ENCODE measurements around the gene RABGAP1L.
"Not testable (repeated sequence)": the region's sequence is repeated elsewhere in the genome, so short reads cannot be mapped to it uniquely, and the experiment has no call there.

Gene RABGAP1L

DNA sequence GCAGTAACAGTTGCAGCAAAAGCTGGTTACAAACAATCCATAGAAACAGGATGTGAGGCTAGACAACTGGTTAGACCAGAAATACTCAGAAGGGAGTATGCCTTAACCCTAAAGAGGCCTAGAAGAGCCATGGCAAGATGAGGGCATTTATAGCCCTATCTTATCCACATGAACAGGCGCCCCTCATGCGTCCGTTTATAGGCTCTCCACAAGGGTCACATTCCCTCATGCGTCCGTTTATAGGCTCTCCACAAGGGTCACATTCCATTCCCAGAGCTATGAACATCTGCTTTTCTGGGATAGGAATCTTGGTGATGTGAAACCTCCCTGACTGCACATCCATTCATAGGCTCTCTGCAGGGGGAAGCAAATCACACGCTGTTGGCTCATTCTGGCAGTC is 416.8 kb downstream of the RABGAP1L start:
- H3K36me3 ChIP-seq (ENCODE audit: control insufficient read depth in 2 of 2, insufficient read depth in 2 of 2, low read length in 2 of 2); H3K4me3 ChIP-seq (ENCODE audit: low read length in 2 of 2); H3K27ac ChIP-seq (ENCODE audit: low read depth in 2 of 2, low read length in 2 of 2); H3K9me3 ChIP-seq (ENCODE audit: control insufficient read depth in 2 of 2, low read length in 2 of 2); H3K9ac ChIP-seq (ENCODE audit: low read depth in 1 of 2, low read length in 2 of 2); H3K4me1 ChIP-seq (ENCODE audit: control insufficient read depth in 2 of 2, insufficient read depth in 2 of 2, low read length in 2 of 2); H3K27me3 ChIP-seq (ENCODE audit: control insufficient read depth in 2 of 2, insufficient read depth in 2 of 2, low read length in 2 of 2): not testable (repeated sequence)

DNA sequence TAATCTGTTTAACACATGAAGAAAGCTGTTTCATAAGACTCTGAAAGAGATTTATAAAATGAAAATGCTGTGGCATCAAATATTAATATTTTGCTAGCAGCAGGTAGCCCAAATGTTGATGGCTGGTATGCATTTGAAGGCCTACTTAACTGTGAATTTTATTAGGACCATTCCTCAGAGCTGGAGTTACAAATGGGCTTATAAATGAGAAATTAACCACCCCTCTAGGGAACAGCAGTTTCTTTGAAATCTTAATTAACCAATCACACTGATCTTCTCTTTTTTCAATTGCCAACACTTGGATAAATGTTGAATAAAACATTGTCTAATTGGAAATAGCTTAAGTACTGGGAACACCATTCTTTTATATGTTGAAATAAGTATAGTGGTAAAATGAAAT is 418.4 kb downstream of the RABGAP1L start:
- no peak overlapping the region for H3K9ac ChIP-seq (ENCODE audit: low read depth in 1 of 2, low read length in 2 of 2)
- H3K9me3 ChIP-seq (ENCODE audit: control insufficient read depth in 2 of 2, low read length in 2 of 2): peaks cover 0 to 2% of the 10 kb centered on the region in 2 donors
- H3K4me3 ChIP-seq (ENCODE audit: low read length in 2 of 2): no peak overlapping the region
- no peaks in the 10 kb centered on the region for H3K4me1 ChIP-seq (ENCODE audit: control insufficient read depth in 2 of 2, insufficient read depth in 2 of 2, low read length in 2 of 2)
- no peaks in the 10 kb centered on the region for H3K27me3 ChIP-seq (ENCODE audit: control insufficient read depth in 2 of 2, insufficient read depth in 2 of 2, low read length in 2 of 2)
- H3K36me3 ChIP-seq (ENCODE audit: control insufficient read depth in 2 of 2, insufficient read depth in 2 of 2, low read length in 2 of 2): no peaks in the 10 kb centered on the region
- H3K27ac ChIP-seq (ENCODE audit: low read depth in 2 of 2, low read length in 2 of 2): no peak overlapping the region

DNA sequence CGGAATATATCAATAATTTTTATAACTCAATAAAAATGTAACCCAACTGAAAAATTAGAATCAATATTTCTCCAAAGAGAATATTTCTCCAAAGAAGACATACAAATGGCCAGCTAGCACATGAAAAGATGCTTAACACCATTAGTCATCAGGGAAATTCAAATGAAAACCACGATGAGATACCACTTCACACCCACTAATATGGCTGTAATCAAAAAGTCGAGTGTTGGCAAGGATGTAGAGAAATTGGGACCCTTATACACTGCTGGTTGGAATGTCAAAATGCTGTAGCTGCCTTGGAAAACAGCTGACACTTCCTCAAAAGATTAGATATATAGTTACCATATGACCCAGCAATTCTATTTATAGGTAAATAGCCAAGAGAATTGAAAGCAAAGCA is 421.5 kb downstream of the RABGAP1L start:
- Histone ChIP-seq H3K27ac (ENCODE audit: low read depth in 2 of 2, low read length in 2 of 2) (no peak overlapping the region), H3K27me3 (ENCODE audit: control insufficient read depth in 2 of 2, insufficient read depth in 2 of 2, low read length in 2 of 2) (no peaks in the 10 kb centered on the region), H3K4me3 (ENCODE audit: low read length in 2 of 2) (no peak overlapping the region), H3K4me1 (ENCODE audit: control insufficient read depth in 2 of 2, insufficient read depth in 2 of 2, low read length in 2 of 2) (no peaks in the 10 kb centered on the region), H3K9ac (ENCODE audit: low read depth in 1 of 2, low read length in 2 of 2) (no peak overlapping the region), H3K36me3 (ENCODE audit: control insufficient read depth in 2 of 2, insufficient read depth in 2 of 2, low read length in 2 of 2) (no peaks in the 10 kb centered on the region), H3K9me3 (ENCODE audit: control insufficient read depth in 2 of 2, low read length in 2 of 2) (no peaks in the 10 kb centered on the region)

DNA sequence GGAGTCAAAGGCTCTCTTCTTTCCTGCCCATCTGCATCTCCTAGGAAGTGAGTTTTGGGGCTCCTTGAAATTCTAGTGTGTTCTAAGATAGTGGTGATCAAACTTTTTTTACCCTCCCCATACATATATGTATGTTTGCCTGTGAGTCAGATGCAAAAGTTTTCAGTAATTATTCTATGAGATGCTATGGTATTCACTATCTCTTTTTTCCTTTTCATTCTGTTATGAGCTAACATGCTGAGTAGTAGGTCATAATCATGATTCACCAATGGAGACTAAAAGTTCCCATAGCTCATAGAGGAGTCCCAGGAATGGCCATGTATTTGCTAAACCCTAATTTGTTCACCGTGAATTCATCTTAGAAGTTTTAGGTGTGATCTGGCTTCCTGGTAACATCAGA is 424.0 kb downstream of the RABGAP1L start:
- no peak overlapping the region for H3K27ac ChIP-seq (ENCODE audit: low read depth in 2 of 2, low read length in 2 of 2)
- H3K4me3 ChIP-seq (ENCODE audit: low read length in 2 of 2): no peak overlapping the region
- no peaks in the 10 kb centered on the region for H3K36me3 ChIP-seq (ENCODE audit: control insufficient read depth in 2 of 2, insufficient read depth in 2 of 2, low read length in 2 of 2)
- H3K27me3 ChIP-seq (ENCODE audit: control insufficient read depth in 2 of 2, insufficient read depth in 2 of 2, low read length in 2 of 2): no peaks in the 10 kb centered on the region
- H3K9ac ChIP-seq (ENCODE audit: low read depth in 1 of 2, low read length in 2 of 2): no peak overlapping the region
- H3K4me1 ChIP-seq (ENCODE audit: control insufficient read depth in 2 of 2, insufficient read depth in 2 of 2, low read length in 2 of 2): no peaks in the 10 kb centered on the region
- no peaks in the 10 kb centered on the region for H3K9me3 ChIP-seq (ENCODE audit: control insufficient read depth in 2 of 2, low read length in 2 of 2)

DNA sequence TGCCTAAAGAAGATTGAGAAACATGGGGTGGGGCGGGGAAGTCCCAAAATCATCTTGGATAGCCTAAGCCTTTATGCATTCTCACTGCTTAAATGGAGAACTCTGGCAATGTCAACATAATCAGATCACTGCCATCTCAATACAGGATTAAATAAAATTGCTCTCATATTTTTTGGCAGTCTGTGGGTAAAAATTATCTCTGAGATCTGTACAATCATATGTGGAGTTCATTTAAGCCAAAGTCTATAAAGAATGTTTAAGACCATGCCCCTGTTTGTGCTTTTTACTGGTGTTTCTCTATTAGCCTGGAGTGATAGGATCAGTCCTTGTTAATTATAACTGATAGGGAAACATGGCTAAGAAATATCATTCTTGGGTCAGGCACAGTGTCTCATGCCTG is 424.8 kb downstream of the RABGAP1L start:
- H3K4me1 ChIP-seq (ENCODE audit: control insufficient read depth in 2 of 2, insufficient read depth in 2 of 2, low read length in 2 of 2): no peaks in the 10 kb centered on the region
- H3K9ac ChIP-seq (ENCODE audit: low read depth in 1 of 2, low read length in 2 of 2): no peak overlapping the region
- H3K4me3 ChIP-seq (ENCODE audit: low read length in 2 of 2): no peak overlapping the region
- no peak overlapping the region for H3K27ac ChIP-seq (ENCODE audit: low read depth in 2 of 2, low read length in 2 of 2)
- H3K9me3 ChIP-seq (ENCODE audit: control insufficient read depth in 2 of 2, low read length in 2 of 2): no peaks in the 10 kb centered on the region
- no peaks in the 10 kb centered on the region for H3K27me3 ChIP-seq (ENCODE audit: control insufficient read depth in 2 of 2, insufficient read depth in 2 of 2, low read length in 2 of 2)
- H3K36me3 ChIP-seq (ENCODE audit: control insufficient read depth in 2 of 2, insufficient read depth in 2 of 2, low read length in 2 of 2): no peaks in the 10 kb centered on the region

DNA sequence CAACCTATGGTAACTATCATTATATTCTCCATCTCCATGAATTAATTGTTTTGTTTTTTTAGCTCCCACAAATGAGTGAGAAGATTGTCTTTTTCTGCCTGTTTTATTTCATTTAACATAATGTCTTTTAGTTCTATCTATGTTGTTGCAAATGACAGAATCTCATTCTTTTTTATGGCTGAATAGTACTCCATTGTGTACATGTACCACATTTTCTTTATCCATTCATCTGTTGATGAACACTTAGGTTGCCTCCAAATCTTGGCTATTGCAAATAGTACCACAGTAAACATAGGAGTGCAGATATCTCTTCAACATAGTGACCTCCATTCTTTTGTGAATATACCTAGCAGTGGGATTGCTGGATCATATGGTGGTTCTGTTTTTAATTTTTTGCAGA is 429.3 kb downstream of the RABGAP1L start:
- not testable (repeated sequence) for H3K9ac ChIP-seq (ENCODE audit: low read depth in 1 of 2, low read length in 2 of 2); H3K36me3 ChIP-seq (ENCODE audit: control insufficient read depth in 2 of 2, insufficient read depth in 2 of 2, low read length in 2 of 2); H3K9me3 ChIP-seq (ENCODE audit: control insufficient read depth in 2 of 2, low read length in 2 of 2); H3K4me1 ChIP-seq (ENCODE audit: control insufficient read depth in 2 of 2, insufficient read depth in 2 of 2, low read length in 2 of 2); H3K4me3 ChIP-seq (ENCODE audit: low read length in 2 of 2); H3K27me3 ChIP-seq (ENCODE audit: control insufficient read depth in 2 of 2, insufficient read depth in 2 of 2, low read length in 2 of 2); H3K27ac ChIP-seq (ENCODE audit: low read depth in 2 of 2, low read length in 2 of 2)

DNA sequence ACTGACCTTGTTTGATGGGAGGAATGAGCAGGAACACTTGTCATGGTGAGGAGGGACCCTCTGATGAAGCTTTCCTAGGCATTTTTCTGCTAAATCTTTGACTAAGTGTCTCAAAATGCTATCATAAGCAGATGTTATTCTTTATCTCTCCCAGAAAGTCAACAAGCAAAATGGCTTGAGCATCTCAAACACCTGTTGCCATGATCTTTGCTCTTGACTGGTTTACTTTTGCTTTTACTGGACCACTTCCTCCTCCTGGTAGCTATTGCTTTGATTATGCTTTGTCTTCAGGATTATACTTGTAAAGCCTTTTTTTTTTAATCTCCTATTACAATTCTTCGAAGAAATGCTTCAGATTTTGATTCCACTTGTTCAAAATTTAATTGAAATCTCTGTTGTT is 445.9 kb downstream of the RABGAP1L start:
- H3K4me3 ChIP-seq (ENCODE audit: low read length in 2 of 2): no peak overlapping the region
- no peaks in the 10 kb centered on the region for H3K36me3 ChIP-seq (ENCODE audit: control insufficient read depth in 2 of 2, insufficient read depth in 2 of 2, low read length in 2 of 2)
- H3K9me3 ChIP-seq (ENCODE audit: control insufficient read depth in 2 of 2, low read length in 2 of 2): no peaks in the 10 kb centered on the region
- no peaks in the 10 kb centered on the region for H3K27me3 ChIP-seq (ENCODE audit: control insufficient read depth in 2 of 2, insufficient read depth in 2 of 2, low read length in 2 of 2)
- no peaks in the 10 kb centered on the region for H3K4me1 ChIP-seq (ENCODE audit: control insufficient read depth in 2 of 2, insufficient read depth in 2 of 2, low read length in 2 of 2)
- H3K9ac ChIP-seq (ENCODE audit: low read depth in 1 of 2, low read length in 2 of 2): no peak overlapping the region
- H3K27ac ChIP-seq (ENCODE audit: low read depth in 2 of 2, low read length in 2 of 2): no peak overlapping the region

DNA sequence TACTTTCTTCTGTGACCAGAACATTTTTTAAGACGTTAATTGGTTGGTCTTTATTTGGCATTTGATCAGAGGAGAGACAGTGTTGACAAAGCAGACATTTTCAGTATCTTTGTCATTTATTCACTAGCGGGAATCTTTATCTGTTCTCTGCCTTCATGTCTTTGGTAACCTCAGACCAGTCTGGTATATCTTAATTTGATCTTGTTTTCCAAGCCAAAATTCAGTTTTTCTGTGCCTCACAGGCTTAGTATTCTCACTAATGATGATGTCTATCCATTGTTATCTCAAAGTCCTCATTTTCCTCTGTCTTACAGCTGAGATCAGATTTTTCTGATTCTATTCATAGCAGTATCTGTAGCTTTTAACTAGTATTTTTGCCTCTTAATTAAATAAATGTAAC is 447.2 kb downstream of the RABGAP1L start:
- no peak overlapping the region for H3K27ac ChIP-seq (ENCODE audit: low read depth in 2 of 2, low read length in 2 of 2)
- H3K4me3 ChIP-seq (ENCODE audit: low read length in 2 of 2): no peak overlapping the region
- H3K27me3 ChIP-seq (ENCODE audit: control insufficient read depth in 2 of 2, insufficient read depth in 2 of 2, low read length in 2 of 2): no peaks in the 10 kb centered on the region
- no peaks in the 10 kb centered on the region for H3K36me3 ChIP-seq (ENCODE audit: control insufficient read depth in 2 of 2, insufficient read depth in 2 of 2, low read length in 2 of 2)
- no peaks in the 10 kb centered on the region for H3K9me3 ChIP-seq (ENCODE audit: control insufficient read depth in 2 of 2, low read length in 2 of 2)
- H3K9ac ChIP-seq (ENCODE audit: low read depth in 1 of 2, low read length in 2 of 2): no peak overlapping the region
- H3K4me1 ChIP-seq (ENCODE audit: control insufficient read depth in 2 of 2, insufficient read depth in 2 of 2, low read length in 2 of 2): no peaks in the 10 kb centered on the region

DNA sequence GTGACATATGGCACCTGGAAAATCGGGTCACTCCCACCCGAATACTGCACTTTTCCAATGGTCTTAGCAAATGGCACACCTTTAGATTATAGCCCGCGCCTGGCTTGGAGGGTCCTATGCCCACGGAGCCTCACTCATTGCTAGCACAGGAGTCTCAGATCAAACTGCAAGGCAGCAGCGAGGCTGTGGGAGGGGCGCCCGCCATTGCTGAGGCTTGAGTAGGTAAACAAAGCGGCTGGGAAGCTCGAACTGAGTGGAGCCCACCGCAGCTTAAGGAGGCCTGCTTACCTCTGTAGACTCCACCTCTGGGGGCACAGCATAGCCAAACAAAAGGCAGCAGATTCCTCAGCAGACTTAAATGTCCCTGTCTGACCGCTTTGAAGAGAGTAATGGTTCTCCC is 458.6 kb downstream of the RABGAP1L start:
- not testable (repeated sequence) for H3K9me3 ChIP-seq (ENCODE audit: control insufficient read depth in 2 of 2, low read length in 2 of 2); H3K27ac ChIP-seq (ENCODE audit: low read depth in 2 of 2, low read length in 2 of 2); H3K36me3 ChIP-seq (ENCODE audit: control insufficient read depth in 2 of 2, insufficient read depth in 2 of 2, low read length in 2 of 2); H3K4me3 ChIP-seq (ENCODE audit: low read length in 2 of 2); H3K4me1 ChIP-seq (ENCODE audit: control insufficient read depth in 2 of 2, insufficient read depth in 2 of 2, low read length in 2 of 2); H3K9ac ChIP-seq (ENCODE audit: low read depth in 1 of 2, low read length in 2 of 2); H3K27me3 ChIP-seq (ENCODE audit: control insufficient read depth in 2 of 2, insufficient read depth in 2 of 2, low read length in 2 of 2)

DNA sequence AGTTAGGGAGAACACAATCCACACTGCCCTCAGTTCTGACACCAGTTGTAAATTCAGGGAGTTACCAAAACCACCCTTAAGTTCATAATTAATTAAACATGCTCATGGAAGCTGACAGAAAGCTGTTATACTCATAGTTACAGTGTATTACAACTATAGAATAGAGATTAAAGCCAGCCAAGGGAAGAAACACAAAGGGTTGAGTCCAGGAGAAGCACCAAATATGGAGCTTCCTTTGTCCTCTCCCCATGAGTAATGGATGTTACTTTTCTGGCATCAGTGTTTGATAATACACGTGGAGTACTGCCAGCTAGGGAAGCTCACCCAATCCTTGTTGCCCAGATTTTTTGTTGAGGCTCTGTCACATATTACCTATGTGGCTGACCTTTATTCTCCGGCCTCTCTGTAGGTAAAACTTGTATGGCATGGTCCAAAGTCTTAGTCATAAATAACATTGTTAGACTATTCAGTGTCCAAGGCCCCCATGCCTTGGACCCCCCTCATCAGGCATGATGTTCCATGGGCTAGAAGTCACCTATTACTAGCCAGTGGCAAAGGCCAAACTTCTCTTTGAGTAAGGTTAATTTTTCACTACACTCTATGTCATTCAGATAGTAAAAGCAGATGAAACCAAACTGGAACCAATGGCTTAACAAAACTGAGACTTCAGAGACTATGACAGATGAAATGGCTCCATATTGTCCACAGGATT is 464.2 kb downstream of the RABGAP1L start:
- no peaks in the 10 kb centered on the region for H3K4me1 ChIP-seq (ENCODE audit: control insufficient read depth in 2 of 2, insufficient read depth in 2 of 2, low read length in 2 of 2)

More for the DNA sequence above, 464.2 kb downstream of the RABGAP1L start:
- Histone ChIP-seq H3K27ac (ENCODE audit: low read depth in 2 of 2, low read length in 2 of 2) (no peak overlapping the region), H3K4me3 (ENCODE audit: low read length in 2 of 2) (no peak overlapping the region), H3K27me3 (ENCODE audit: control insufficient read depth in 2 of 2, insufficient read depth in 2 of 2, low read length in 2 of 2) (no peaks in the 10 kb centered on the region), H3K36me3 (ENCODE audit: control insufficient read depth in 2 of 2, insufficient read depth in 2 of 2, low read length in 2 of 2) (no peaks in the 10 kb centered on the region), H3K9me3 (ENCODE audit: control insufficient read depth in 2 of 2, low read length in 2 of 2) (no peaks in the 10 kb centered on the region), H3K9ac (ENCODE audit: low read depth in 1 of 2, low read length in 2 of 2) (no peak overlapping the region)
